Epithelial cell of proximal tubule (primary cell): Measurements from ENCODE around the gene CS. TPM values are rescaled to one million over a fixed set of nuclear protein-coding genes. Genes with fewer than 3 reads are reported as not detected.

Source experiments
- DNase-seq: peaks from one replicate; pipeline ENCODE4 v3.0.0-alpha.2; 2011; ENCODE audit warnings: low read depth
- H3K4me3 ChIP-seq: 2 replicates; pipeline ENCODE4 v1.5.1; 2011; ENCODE audit warnings: low read depth, mild to moderate bottlenecking, low read length
- CTCF ChIP-seq: conservative IDR thresholded peaks from 2 replicates; pipeline ENCODE4 v1.5.1; 2012; ENCODE audit warnings: low read depth, mild to moderate bottlenecking, low read length
- total RNA-seq: library from RNA; depleted of rRNA; stranded (reverse); fragments of >200 nt; gene quantifications from 2 replicates; pipeline ENCODE4 v1.2.3, GENCODE V29; 2015

CS gene
- total RNA-seq, 1 donor from 2014 or later, result 133 TPM

DNA sequence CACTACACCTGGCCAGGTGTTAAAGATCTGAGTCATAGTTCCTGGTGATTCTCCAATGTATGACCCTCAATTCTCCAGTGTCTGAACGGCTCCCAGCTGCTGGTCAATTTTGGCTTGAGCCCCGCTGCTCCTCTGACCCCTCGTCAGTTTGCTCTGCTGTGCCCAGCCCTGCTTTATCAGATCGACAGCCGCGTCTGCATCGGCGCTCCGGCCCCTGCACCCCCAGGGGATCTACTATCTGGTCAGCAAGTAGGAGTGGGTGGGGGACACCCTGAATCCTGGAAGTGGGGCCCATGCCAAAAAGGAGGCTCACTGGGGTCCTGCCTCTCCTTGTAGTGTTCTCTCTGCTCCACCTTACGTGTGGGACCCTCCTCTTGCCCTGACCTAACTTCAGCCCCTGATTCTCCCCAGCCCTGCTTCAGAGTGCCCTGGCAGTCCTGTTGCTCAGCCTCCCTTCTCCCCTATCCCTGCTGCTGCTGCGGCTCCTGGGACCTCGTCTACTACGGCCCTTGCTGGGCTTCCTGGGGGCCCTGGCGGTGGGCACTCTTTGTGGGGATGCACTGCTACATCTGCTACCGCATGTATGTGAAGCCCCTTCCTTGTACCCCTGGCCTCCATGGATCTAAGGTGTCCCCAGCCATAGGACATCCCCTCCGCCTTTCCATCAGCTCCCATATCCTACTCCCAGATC lies 65.2 kb downstream of the CS start:
- no peak overlapping the region for H3K4me3 ChIP-seq
- DNase-seq, result no peak
- TF ChIP-seq CTCF, result no peak

DNA sequence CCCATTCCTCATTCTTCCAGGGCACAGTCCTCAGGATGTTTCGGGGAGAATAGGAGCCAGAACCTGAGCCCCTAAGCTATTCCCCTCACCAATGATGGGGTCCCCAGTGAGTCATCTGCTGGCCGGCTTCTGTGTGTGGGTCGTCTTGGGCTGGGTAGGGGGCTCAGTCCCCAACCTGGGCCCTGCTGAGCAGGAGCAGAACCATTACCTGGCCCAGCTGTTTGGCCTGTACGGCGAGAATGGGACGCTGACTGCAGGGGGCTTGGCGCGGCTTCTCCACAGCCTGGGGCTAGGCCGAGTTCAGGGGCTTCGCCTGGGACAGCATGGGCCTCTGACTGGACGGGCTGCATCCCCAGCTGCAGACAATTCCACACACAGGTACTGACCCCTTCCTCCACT lies 68.9 kb downstream of the CS start:
- no peak for DNase-seq
- no peak for TF ChIP-seq CTCF
- no peak overlapping the region for H3K4me3 ChIP-seq

GRCh38 chr12:56230432-56231183 lies 69.5 kb downstream of the CS start:
- no peak for DNase-seq
- no peak for TF ChIP-seq CTCF
- no peak overlapping the region for H3K4me3 ChIP-seq

DNA sequence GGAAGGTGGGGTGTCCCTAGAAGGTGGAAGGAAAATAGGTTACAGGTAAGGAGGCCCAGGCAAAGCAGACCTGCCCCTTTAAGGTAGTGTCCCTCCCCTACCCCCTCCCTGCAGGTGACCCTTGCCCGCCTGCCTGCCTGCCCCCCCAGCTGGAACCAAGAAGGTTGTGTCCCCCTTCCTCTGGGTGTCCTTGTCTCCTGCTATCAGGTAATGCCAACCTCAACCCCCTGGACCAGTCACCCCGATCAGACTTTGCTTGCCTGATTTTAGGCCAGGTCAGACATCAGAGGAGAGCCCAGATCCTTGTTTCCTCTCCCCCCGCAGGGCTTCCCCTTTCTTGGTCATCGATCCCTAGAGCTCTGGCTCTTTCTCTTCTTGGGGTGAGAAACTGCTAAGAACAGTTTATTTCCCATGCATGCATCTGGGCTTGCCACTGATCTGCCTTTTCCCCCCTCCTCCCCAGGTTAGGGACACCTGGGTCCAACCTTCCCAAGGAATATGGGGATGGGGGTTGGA lies 70.2 kb downstream of the CS start, which contains the start of gene SLC39A5:
TSS of gene SLC39A5 (plus strand) at position 136 of the 516 bp plus-strand sequence. CDS start 1,224 bp downstream, outside the sequence.
- no peak for DNase-seq
- no peak for TF ChIP-seq CTCF

GRCh38 chr12:56229082-56229481 lies 71.0 kb downstream of the CS start:
- DNase-seq, result no peak
- TF ChIP-seq CTCF, result no peak
- no peak overlapping the region for H3K4me3 ChIP-seq

More for the DNA sequence above, 70.2 kb downstream of the CS start, which contains the start of gene SLC39A5:
- H3K4me3 ChIP-seq, result no peak within 1 kb of the TSS

GRCh38 chr12:56224954-56225353 lies 75.2 kb downstream of the CS start:
- no peak for TF ChIP-seq CTCF
- no peak for DNase-seq
- peak overlapping the region; percentile 75 for H3K4me3 ChIP-seq
